HEK293 (cell line): Measurements from ENCODE around the gene KLHL29.

Source experiments
- CTCF ChIA-PET: fragments of 350-600 bp; formaldehyde crosslinking; extraction: SDS; loops from one replicate; lab custom pipeline; 2021; ENCODE audit warnings: antibody characterized with exemption; lab: Yijun Ruan, JAX
- POLR2A ChIA-PET: fragments of 300-600 bp; formaldehyde crosslinking; extraction: SDS; loops from one replicate; lab custom pipeline; 2020; ENCODE audit warnings: antibody characterized with exemption, inconsistent platforms; lab: Yijun Ruan, JAX
- H3K27ac ChIP-seq: fragments of 200-500 bp; sonication (Bioruptor generic); 2 replicates; pipeline ENCODE4 v1.5.1; 2014; ENCODE audit warnings: low read depth, low read length, control low read depth, inconsistent platforms; ENCODE audit errors: extremely low read depth
- H3K36me3 ChIP-seq, 2 experiments: fragments of 200-500 bp in 1 of 2; sonication (Bioruptor generic) in 1 of 2; 1 replicate in 1 of 2; 2 replicates in 1 of 2; pipeline ENCODE4 v1.5.1; 2014 to 2017; ENCODE audit warnings: inconsistent platforms in 2 of 2, low read length in 2 of 2; ENCODE audit not compliant: control insufficient read depth in 2 of 2, insufficient read depth in 1 of 2
- H3K4me1 ChIP-seq: fragments of 200-500 bp; sonication (Bioruptor generic); 2 replicates; pipeline ENCODE4 v1.5.1; 2014; ENCODE audit warnings: mild to moderate bottlenecking, low read length, inconsistent platforms; ENCODE audit not compliant: control insufficient read depth, insufficient read depth
- H3K4me3 ChIP-seq: 2 replicates; pipeline ENCODE4 v1.5.1; 2011; ENCODE audit warnings: low read depth, mild to moderate bottlenecking, control low read depth, low read length, moderate library complexity
- H3K9me3 ChIP-seq: fragments of 200-500 bp; sonication (Bioruptor generic); 2 replicates; pipeline ENCODE4 v1.5.1; 2014; ENCODE audit warnings: low read depth, low read length, inconsistent platforms; ENCODE audit not compliant: control insufficient read depth, insufficient read depth
- BCL11B ChIP-seq: fragments of 450-650 bp; formaldehyde crosslinking; IDR thresholded peaks from 2 replicates; pipeline ENCODE4 v1.5.1; 2016; ENCODE audit warnings: low read depth, missing biosample characterization, missing genetic modification characterization
- HOXA7 ChIP-seq: sonication (generic); formaldehyde crosslinking; IDR thresholded peaks from 2 replicates; pipeline ENCODE4 v1.8.1; 2022; ENCODE audit warnings: missing genetic modification reagents, borderline replicate concordance
- KLF10 ChIP-seq: fragments of 450-650 bp; IDR thresholded peaks from 2 replicates; pipeline ENCODE4 v1.5.1; 2018; ENCODE audit warnings: missing biosample characterization, mild to moderate bottlenecking, missing genetic modification characterization
- KLF8 ChIP-seq: fragments of 450-650 bp; formaldehyde crosslinking; IDR thresholded peaks from 2 replicates; pipeline ENCODE4 v1.5.1; 2016; ENCODE audit warnings: missing biosample characterization, missing genetic modification characterization
- MYNN ChIP-seq: fragments of 450-650 bp; formaldehyde crosslinking; IDR thresholded peaks from 2 replicates; pipeline ENCODE4 v1.5.1; 2016; ENCODE audit warnings: missing biosample characterization, missing genetic modification characterization, borderline replicate concordance
- SCRT1 ChIP-seq: fragments of 450-650 bp; formaldehyde crosslinking; IDR thresholded peaks from 2 replicates; pipeline ENCODE4 v1.5.1; 2016; ENCODE audit warnings: missing biosample characterization, missing genetic modification characterization, borderline replicate concordance
- SP2 ChIP-seq: fragments of 450-650 bp; formaldehyde crosslinking; IDR thresholded peaks from 2 replicates; pipeline ENCODE4 v1.5.1; 2016; ENCODE audit warnings: missing biosample characterization, missing genetic modification characterization
- SP3 ChIP-seq: fragments of 450-650 bp; formaldehyde crosslinking; IDR thresholded peaks from 2 replicates; pipeline ENCODE4 v1.5.1; 2016; ENCODE audit warnings: missing biosample characterization, missing genetic modification characterization
- TCF7L2 ChIP-seq: IDR thresholded peaks from 2 replicates; pipeline ENCODE4 v1.6.1; 2011; ENCODE audit warnings: low read depth, mild to moderate bottlenecking, inconsistent platforms, low read length, moderate library complexity, borderline replicate concordance
- WT1 ChIP-seq: fragments of 450-650 bp; formaldehyde crosslinking; IDR thresholded peaks from 2 replicates; pipeline ENCODE4 v1.5.1; 2016; ENCODE audit warnings: missing biosample characterization, missing genetic modification characterization
- ZNF184 ChIP-seq: fragments of 450-650 bp; IDR thresholded peaks from 2 replicates; pipeline ENCODE4 v1.5.1; 2018; ENCODE audit warnings: missing biosample characterization, mild to moderate bottlenecking, missing genetic modification characterization
- ZNF211 ChIP-seq: fragments of 450-650 bp; formaldehyde crosslinking; IDR thresholded peaks from 2 replicates; pipeline ENCODE4 v1.5.1; 2016; ENCODE audit warnings: low read depth, missing biosample characterization, missing genetic modification characterization
- ZNF248 ChIP-seq: fragments of 450-650 bp; formaldehyde crosslinking; IDR thresholded peaks from 2 replicates; pipeline ENCODE4 v1.5.1; 2017; ENCODE audit warnings: missing biosample characterization, missing genetic modification characterization
- ZNF292 ChIP-seq: fragments of 450-650 bp; formaldehyde crosslinking; IDR thresholded peaks from 2 replicates; pipeline ENCODE4 v1.5.1; 2016; ENCODE audit warnings: low read depth, missing biosample characterization, missing genetic modification characterization, borderline replicate concordance
- ZNF341 ChIP-seq: fragments of 450-650 bp; formaldehyde crosslinking; IDR thresholded peaks from 2 replicates; pipeline ENCODE4; 2016; ENCODE audit warnings: low read depth, missing biosample characterization, missing genetic modification characterization
- ZNF354C ChIP-seq: fragments of 450-650 bp; formaldehyde crosslinking; IDR thresholded peaks from 2 replicates; pipeline ENCODE4 v1.5.1; 2016; ENCODE audit warnings: missing biosample characterization, missing genetic modification characterization, low read depth, borderline replicate concordance
- ZNF433 ChIP-seq: fragments of 450-650 bp; formaldehyde crosslinking; IDR thresholded peaks from 2 replicates; pipeline ENCODE4 v1.5.1; 2016; ENCODE audit warnings: missing biosample characterization, missing genetic modification characterization, low read depth
- ZNF548 ChIP-seq: fragments of 450-650 bp; formaldehyde crosslinking; IDR thresholded peaks from 2 replicates; pipeline ENCODE4 v1.5.1; 2016; ENCODE audit warnings: missing biosample characterization, missing genetic modification characterization
- ZNF560 ChIP-seq: fragments of 450-650 bp; formaldehyde crosslinking; IDR thresholded peaks from 2 replicates; pipeline ENCODE4 v1.5.1; 2017; ENCODE audit warnings: missing biosample characterization, missing genetic modification characterization, borderline replicate concordance
- ZNF623 ChIP-seq: fragments of 450-650 bp; formaldehyde crosslinking; IDR thresholded peaks from 2 replicates; pipeline ENCODE4 v1.5.1; 2016; ENCODE audit warnings: missing biosample characterization, missing genetic modification characterization
- ZNF626 ChIP-seq: fragments of 450-650 bp; sonication (Bioruptor Pico); formaldehyde crosslinking; IDR thresholded peaks from 2 replicates; pipeline ENCODE4 v1.5.1; 2018; ENCODE audit warnings: missing biosample characterization, missing genetic modification characterization, inconsistent platforms
- ZNF677 ChIP-seq: fragments of 450-650 bp; IDR thresholded peaks from 2 replicates; pipeline ENCODE4 v1.5.0; 2018; ENCODE audit warnings: missing biosample characterization, mild to moderate bottlenecking, missing genetic modification characterization, moderate library complexity
- ZNF707 ChIP-seq: fragments of 450-650 bp; formaldehyde crosslinking; IDR thresholded peaks from 2 replicates; pipeline ENCODE4 v1.5.1; 2016; ENCODE audit warnings: missing biosample characterization, missing genetic modification characterization
- TF ChIP-seq, protein P1 (sequence below): fragments of 450-650 bp; formaldehyde crosslinking; IDR thresholded peaks from 2 replicates; pipeline ENCODE4 v1.5.1; 2016; ENCODE audit warnings: missing biosample characterization, missing genetic modification characterization
- TF ChIP-seq, protein P2 (sequence below): fragments of 450-650 bp; formaldehyde crosslinking; IDR thresholded peaks from 2 replicates; pipeline ENCODE4 v1.5.1; 2016; ENCODE audit warnings: missing biosample characterization, missing genetic modification characterization
- TF ChIP-seq, protein P3 (sequence below): fragments of 450-650 bp; formaldehyde crosslinking; IDR thresholded peaks from 2 replicates; pipeline ENCODE4 v1.5.1; 2016; ENCODE audit warnings: missing biosample characterization, missing genetic modification characterization, low read depth
- TF ChIP-seq, protein P4 (sequence below): fragments of 450-650 bp; formaldehyde crosslinking; IDR thresholded peaks from 2 replicates; pipeline ENCODE4 v1.5.1; 2017; ENCODE audit warnings: missing biosample characterization, missing genetic modification characterization

The KLHL29 gene

DNA sequence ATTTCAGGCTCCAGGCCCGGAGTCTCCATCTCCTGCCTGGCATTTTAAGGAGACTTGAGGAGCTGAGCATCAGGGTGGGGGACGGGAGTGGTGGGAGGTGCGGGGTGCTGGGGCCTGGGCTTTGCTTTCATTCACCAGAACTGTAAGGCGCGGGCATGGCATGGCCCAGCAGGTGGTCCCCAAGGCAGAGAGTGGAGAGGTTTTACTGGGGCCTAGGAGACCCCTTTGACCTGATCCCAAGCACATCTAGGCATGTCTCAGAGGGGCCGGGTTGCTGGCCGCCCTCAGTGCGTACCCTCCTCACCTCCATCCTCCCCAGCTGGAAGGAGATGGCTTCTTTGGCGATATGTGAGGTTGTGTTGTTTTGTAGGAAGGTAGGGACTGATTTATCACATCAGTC is 172.5 kb downstream of the KLHL29 start:
- ChIA-PET CTCF (interaction anchor here (0.5 kb wide), 1 partner anchor 163 kb away, joined by 3 read pairs; no protein-coding TSS in a partner anchor), POLR2A (no interaction called here)
- Histone ChIP-seq H3K4me1 (no peaks in the 10 kb centered on the region), H3K36me3 (no peaks in the 10 kb centered on the region), H3K9me3 (no peaks in the 10 kb centered on the region), H3K27ac (no peak overlapping the region), H3K4me3 (no peak overlapping the region)
- no peak for TF ChIP-seq MYNN (tag by site-specific recombination)
- no peak for TF ChIP-seq ZNF341 (tag by site-specific recombination)
- no peak for TF ChIP-seq ZNF623 (tag by site-specific recombination)
- TF ChIP-seq ZNF548 (tag by site-specific recombination) = no peak
- no peak for TF ChIP-seq KLF10
- no peak for TF ChIP-seq ZNF292 (tag by site-specific recombination)
- TF ChIP-seq, protein P1, sequence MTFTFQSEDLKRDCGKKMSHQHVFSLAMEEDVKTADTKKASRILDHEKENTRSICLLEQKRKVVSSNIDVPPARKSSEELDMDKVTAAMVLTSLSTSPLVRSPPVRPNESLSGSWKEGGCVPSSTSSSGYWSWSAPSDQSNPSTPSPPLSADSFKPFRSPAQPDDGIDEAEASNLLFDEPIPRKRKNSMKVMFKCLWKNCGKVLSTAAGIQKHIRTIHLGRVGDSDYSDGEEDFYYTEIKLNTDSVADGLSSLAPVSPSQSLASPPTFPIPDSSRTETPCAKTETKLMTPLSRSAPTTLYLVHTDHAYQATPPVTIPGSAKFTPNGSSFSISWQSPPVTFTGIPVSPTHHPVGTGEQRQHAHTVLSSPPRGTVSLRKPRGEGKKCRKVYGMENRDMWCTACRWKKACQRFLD (tag by site-specific recombination) = no peak
- no peak for TF ChIP-seq SCRT1 (tag by site-specific recombination)
- TF ChIP-seq HOXA7 (CRISPR knock-in tag) = no peak
- no peak for TF ChIP-seq ZNF248 (tag by site-specific recombination)
- TF ChIP-seq ZNF677 (tag by site-specific recombination) = no peak
- no peak for TF ChIP-seq ZNF354C (tag by site-specific recombination)
- no peak for TF ChIP-seq ZNF626

DNA sequence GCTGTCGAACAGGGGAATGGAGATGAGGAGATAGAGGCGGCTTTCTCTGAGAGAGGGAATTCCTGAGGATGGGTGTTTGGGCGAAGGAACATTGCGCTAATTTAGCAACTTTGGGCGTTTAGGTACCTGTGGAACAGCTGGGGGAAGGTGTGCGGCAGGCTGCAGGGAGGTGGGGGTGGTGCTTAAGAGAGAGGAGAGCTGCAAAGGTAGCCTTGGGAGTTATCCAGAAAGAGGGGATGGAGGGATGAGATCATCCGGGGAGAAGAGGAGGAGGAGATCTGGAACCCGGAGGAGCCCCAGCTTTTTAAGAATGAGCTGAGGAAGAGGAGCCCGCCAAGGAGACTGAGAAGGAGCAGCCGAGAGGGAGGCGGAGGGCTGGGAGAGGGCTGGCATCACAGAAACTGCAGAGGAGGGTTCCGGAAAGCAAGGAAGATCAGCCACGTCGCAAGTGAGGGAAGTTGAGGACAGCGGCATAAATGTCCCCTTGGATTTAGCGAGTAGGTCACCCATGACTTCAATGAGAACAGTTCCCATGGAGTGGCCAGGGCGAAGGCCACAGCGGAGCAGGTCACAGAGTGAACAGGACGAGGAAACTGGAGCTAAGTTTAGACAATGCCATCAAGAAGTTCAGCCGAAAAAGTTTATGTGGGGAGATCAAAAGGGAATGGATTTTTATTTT is 174.7 kb downstream of the KLHL29 start:
- ChIA-PET POLR2A (interaction anchor here (0.7 kb wide), 1 partner anchor 68 kb away, joined by 8 read pairs; no protein-coding TSS in a partner anchor), CTCF (no interaction called here)
- TF ChIP-seq, protein P2, sequence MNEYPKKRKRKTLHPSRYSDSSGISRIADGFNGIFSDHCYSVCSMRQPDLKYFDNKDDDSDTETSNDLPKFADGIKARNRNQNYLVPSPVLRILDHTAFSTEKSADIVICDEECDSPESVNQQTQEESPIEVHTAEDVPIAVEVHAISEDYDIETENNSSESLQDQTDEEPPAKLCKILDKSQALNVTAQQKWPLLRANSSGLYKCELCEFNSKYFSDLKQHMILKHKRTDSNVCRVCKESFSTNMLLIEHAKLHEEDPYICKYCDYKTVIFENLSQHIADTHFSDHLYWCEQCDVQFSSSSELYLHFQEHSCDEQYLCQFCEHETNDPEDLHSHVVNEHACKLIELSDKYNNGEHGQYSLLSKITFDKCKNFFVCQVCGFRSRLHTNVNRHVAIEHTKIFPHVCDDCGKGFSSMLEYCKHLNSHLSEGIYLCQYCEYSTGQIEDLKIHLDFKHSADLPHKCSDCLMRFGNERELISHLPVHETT (tag by site-specific recombination) = no peak
- TF ChIP-seq BCL11B (tag by site-specific recombination) (no peak), SCRT1 (tag by site-specific recombination) (no peak), WT1 (tag by site-specific recombination) (no peak), KLF8 (no peak), TCF7L2 (no peak), ZNF184 (tag by site-specific recombination) (no peak), ZNF560 (tag by site-specific recombination) (no peak), ZNF707 (no peak), ZNF433 (no peak), SP2 (tag by site-specific recombination) (no peak), SP3 (no peak), ZNF211 (no peak)
- TF ChIP-seq, protein P3, sequence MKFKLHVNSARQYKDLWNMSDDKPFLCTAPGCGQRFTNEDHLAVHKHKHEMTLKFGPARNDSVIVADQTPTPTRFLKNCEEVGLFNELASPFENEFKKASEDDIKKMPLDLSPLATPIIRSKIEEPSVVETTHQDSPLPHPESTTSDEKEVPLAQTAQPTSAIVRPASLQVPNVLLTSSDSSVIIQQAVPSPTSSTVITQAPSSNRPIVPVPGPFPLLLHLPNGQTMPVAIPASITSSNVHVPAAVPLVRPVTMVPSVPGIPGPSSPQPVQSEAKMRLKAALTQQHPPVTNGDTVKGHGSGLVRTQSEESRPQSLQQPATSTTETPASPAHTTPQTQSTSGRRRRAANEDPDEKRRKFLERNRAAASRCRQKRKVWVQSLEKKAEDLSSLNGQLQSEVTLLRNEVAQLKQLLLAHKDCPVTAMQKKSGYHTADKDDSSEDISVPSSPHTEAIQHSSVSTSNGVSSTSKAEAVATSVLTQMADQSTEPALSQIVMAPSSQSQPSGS (tag by site-specific recombination) = no peak
- TF ChIP-seq, protein P4, sequence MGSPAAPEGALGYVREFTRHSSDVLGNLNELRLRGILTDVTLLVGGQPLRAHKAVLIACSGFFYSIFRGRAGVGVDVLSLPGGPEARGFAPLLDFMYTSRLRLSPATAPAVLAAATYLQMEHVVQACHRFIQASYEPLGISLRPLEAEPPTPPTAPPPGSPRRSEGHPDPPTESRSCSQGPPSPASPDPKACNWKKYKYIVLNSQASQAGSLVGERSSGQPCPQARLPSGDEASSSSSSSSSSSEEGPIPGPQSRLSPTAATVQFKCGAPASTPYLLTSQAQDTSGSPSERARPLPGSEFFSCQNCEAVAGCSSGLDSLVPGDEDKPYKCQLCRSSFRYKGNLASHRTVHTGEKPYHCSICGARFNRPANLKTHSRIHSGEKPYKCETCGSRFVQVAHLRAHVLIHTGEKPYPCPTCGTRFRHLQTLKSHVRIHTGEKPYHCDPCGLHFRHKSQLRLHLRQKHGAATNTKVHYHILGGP (tag by site-specific recombination) = no peak
- H3K9me3 ChIP-seq = no peaks in the 10 kb centered on the region
- H3K4me1 ChIP-seq = no peaks in the 10 kb centered on the region
- peaks cover 0 to 7% of the 10 kb centered on the region in 2 experiments; a peak in 1 of 3 replicates for H3K36me3 ChIP-seq
- H3K27ac ChIP-seq = no peak overlapping the region
- H3K4me3 ChIP-seq = no peak overlapping the region
